Sciatic nerve (tissue), 2 donors: ENCODE data around the gene PIM3. TPM values are rescaled to one million over a fixed set of nuclear protein-coding genes. Genes with fewer than 3 reads are reported as not detected.
"Not testable (repeated sequence)": the region's sequence is repeated elsewhere in the genome, so short reads cannot be mapped to it uniquely, and the experiment has no call there.

Source experiments
- ATAC-seq: fragments of 200-7000 bp; cut with Tn5 transposase; one replicate; pipeline ENCODE4 v1.9.1; 2020; ENCODE audit warnings: mild to moderate bottlenecking, moderate library complexity
- DNase-seq: peaks from one replicate; pipeline ENCODE4 v3.0.0-alpha.2; 2020; ENCODE audit warnings: low spot score
- intact Hi-C: fragments of 100-400 bp; cut with DNase I; formaldehyde crosslinking; loops from one replicate; pipeline ENCODE4 v1.14.2; 2022
- total RNA-seq: library from RNA; stranded (reverse); fragmentation: NEBNext Ultra II Directional; extraction: Animal tissue kit (Norgen Biotek cat#: 25700); gene quantifications from one replicate; pipeline ENCODE4 v1.2.1, GENCODE V29; 2021
- donor health status: DM: no; HTN: no; CAD: no.
- donor health status: DM: no; HTN: no; CAD: no.

PIM3 gene
- total RNA-seq, 1 donor from 2014 or later: 62.2 TPM

DNA sequence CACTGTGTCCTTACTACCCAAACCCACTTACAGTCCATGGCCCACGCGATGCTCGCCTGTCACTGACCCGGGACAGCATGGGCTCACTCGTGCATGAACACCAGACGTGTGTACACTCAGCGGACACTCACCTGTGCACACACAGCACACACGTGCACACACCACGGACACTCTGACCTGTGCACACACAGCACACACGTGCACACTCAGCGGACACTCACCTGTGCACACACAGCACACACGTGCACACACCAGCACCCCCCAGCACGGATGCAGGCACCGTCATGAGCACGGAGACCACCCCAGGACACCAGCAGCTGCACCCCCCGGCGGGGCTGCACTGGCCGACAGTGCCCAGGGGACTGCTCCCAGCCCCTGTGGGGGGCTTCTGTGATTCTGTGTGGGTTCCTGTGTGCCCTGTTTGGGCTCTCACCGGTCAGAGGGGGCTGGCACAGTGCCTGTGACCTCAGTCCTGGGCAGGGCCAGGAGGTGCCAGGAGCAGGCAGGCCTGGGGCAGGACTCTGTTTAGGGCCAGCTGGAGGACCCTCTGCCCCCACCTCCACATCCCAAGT is 21.9 kb upstream of the PIM3 start:
- DNase-seq (no peak), ATAC-seq (no peak)
- intact Hi-C loops: no loop called here

DNA sequence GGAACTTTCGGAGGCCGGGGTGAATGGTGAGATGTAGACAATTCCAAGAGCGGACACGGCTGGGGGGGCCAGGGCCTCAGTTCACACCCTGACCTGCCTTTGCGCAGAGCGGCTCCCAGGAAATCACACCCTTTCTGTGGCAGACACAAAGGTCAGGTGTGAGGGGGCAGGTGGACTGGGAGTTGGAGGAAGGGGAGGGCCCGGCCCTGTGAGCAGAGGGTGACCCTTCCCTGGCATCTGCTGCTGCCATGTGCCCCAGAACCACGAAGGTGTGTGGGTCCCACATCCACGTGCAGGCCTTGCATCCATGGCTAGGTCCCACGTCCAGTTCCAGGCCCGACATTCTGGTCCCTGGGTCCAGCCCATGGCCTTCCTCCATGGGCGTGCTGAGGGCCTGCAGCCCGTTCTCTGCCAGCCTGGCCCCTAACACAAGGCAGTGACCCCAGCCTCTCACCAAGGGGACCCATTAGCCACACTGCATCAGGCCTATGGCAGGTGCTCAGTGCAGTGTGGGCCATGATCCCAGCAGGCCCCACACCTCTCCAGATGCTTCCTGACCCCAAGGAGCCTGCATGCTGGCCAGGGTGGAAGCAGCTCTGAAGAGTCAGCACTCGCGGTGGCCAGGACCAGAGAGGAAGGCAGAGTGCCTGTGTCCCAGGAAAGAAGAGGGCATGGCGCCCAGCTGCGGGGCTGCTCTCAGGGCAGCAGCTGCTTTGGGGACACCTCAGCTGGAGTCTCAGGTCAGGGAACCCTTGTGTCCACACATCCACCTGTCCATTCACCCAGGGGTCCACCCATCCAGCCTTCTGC is 18.9 kb upstream of the PIM3 start:
- intact Hi-C loops: no loop called here

DNA sequence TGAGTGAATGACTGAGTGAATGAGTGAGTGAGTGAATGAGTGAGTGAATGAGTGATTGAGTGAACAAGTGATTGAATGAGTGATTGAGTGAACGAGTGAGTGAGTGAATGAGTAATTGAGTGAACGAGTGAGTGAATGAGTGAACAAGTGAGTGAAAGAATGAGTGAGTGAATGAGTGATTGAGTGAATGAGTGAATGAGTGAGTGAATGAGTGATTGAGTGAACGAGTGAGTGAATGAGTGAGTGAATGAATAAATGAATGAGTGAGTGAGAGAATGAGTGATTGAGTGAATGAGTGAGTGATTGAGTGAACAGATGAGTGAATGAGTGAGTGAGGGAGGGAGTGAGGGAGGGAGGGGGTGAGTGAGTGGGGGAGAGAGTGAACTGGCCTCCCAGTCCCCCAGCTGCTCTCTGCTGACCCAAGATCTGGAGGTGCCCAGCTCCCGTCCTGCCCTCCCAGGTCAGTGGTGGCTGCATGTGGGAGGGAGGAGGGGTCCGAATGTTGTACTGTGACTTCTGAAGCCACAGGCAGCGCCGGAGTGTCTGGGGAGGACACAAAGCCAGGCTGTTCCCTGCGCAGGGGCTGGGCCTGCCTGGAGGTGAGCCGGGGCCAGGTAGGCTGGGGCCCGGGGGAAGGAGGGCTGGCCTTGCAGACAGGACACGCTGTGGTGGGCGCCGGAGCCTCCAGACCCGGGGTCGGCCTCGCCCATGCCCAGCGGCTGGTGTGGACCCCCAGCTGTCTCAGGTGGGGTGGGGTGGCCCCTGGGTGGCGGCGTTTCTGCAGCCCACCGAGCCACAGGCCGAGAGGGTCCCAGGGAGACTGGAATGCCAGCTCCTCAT is 17.8 kb upstream of the PIM3 start:
- intact Hi-C loops: no loop called here
- DNase-seq: no peak
- ATAC-seq: no peak

More for the DNA sequence above, 18.9 kb upstream of the PIM3 start:
- no peak for ATAC-seq
- DNase-seq: no peak

DNA sequence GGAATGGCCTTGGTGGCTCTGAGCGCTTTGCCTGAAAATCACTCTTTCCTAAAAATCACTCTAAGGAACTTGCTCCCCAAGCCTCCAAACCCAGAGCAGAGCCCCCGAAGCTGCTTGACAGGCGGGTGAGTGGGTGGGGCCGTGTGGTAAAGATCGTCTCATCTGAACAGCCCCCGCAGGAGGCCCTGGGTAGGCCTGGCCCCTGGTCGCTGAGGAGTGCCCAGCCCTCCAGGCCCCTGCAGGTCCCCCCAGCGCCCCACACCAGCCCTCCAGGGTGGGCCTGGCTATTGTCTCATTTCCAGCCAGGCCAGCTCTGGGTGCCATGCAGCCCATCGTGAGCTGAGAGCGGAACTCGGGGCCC is 17.2 kb upstream of the PIM3 start:
- intact Hi-C loops: no loop called here

DNA sequence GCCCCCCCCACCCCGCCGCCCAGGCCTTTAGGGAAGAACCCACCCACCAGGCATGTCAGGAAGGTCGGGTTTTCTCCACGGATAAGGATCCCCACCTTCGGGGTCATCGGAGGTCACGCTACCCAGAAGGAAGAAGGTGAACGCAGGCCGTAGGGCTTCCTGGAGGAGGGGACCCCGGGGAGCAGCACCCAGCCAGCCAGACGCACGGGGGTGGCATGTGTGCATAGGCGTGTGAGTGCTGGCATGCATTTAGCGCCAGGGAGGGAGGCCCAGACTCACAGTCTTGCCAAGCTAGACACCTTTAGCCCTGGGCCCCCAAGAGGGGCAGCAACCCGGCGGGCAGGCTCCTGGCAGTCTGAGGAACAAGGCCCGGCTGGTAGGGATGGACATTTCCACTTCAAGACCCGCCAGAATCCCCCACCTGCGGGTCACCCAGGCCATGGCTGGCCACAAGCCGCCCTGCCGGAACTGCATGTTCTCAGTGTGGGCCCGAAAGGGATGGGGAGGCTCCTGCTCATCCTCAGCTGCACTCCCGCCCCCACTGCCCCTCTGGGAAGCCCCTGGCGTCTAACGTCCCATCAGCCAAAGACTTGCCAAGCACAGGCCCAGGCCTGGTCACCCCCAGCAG is 16.7 kb upstream of the PIM3 start:
- no peak for ATAC-seq
- no peak for DNase-seq
- intact Hi-C loops: no loop called here

More for the DNA sequence above, 17.2 kb upstream of the PIM3 start:
- ATAC-seq (no peak), DNase-seq (no peak)

DNA sequence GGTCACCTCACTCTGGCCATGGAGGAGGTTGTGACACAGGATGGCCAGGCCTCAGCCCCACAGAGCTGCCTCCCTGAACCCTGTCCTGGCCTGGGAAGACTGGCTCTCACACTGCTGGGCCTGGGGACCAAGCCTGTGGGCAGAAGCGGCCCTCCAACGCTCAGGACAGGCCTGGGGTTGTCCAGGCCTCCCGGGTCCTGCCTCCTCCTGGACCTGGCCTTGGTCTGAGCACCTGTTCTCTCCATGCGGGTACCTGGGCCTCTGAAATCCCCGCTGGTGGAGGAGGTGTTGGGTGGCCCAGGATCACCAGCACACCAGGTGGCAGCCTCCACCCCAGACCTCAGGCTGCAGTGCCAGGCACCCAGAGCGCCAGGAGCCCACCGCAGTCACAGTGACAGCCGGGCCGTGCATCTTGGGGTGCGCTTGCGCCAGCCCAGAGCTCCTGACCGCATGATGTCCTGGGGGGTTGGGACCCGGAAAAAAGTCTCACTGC is 16.1 kb upstream of the PIM3 start:
- DNase-seq (no peak), ATAC-seq (no peak)
- intact Hi-C loops: no loop called here

DNA sequence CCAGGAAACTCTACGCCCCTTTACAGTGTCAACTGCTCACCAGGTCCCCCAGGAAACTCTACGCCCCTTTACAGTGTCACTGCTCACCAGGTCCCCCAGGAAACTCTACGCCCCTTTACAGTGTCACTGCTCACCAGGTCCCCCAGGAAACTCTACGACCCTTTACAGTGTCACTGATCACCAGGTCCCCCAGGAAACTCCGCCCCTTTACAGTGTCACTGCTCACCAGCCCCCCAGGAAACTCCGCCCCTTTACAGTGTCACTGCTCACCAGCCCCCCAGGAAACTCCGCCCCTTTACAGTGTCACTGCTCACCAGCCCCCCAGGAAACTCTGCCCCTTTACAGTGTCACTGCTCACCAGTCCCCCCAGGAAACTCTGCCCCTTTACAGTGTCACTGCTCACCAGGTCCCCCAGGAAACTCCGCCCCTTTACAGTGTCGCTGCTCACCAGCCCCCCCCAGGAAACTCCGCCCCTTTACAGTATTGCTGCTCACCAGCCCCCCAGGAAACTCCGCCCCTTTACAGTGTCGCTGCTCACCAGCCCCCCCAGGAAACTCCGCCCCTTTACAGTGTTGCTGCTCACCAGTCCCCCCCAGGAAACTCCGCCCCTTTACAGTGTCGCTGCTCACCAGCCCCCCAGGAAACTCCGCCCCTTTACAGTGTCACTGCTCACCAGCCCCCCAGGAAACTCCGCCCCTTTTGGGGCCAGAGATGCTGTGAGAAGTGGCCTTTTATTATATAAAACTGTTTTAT is 15.4 kb upstream of the PIM3 start:
- ATAC-seq, intact Hi-C loops: not testable (repeated sequence)

DNA sequence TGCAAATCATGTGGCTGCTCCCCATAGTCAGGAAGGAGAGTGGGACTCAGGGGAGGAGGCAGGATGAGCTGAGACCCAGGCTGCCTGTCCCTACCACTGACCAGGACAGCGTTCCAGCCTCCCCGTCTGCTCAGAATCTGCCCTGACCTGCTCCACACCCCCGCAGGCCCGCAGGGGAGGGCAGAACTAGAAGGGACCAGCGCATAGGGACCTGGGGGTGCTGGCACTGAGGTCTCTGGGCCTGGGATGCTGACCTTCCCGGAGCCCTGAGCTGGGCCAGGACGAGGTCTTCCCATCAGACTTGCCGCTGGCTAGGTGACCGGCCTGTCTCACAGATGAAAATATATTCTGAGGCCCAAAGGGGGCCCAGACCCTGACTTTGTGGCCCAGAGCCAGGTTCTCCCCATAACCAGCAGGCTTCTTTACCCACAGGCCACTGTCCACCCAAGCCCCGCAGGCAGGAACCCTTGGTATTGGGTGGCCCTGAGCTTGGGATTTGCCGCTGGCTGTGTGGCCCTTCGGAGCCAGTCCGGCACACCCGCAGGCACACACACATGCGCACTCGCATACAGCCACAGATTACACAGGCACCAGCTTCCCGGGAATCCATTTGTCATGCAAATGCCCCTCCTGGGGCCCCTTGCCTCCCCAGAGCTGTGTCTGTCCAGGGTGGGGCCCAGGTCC is 13.8 kb upstream of the PIM3 start:
- intact Hi-C loops: no loop called here
- ATAC-seq (no peak), DNase-seq (no peak)

More for the DNA sequence above, 15.4 kb upstream of the PIM3 start:
- not testable (repeated sequence) for DNase-seq

DNA sequence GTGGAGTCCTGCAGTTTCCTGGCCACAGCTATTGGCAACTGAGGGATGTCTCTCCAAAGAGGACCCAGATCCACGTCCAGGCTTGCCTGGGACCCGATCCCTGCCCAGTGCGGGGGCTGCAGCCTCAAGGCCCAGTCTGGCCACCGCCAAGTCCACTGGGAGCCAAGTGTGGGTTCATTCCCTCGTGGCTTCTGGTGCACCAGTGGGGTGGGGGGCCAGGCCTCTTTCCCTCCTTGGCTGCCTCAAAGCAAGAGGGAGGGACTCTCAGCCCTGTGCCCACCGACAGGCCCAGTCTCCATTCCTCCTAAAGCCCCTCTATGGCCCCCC is 13.3 kb upstream of the PIM3 start:
- no peak for DNase-seq
- ATAC-seq: no peak
- intact Hi-C loops: no loop called here

DNA sequence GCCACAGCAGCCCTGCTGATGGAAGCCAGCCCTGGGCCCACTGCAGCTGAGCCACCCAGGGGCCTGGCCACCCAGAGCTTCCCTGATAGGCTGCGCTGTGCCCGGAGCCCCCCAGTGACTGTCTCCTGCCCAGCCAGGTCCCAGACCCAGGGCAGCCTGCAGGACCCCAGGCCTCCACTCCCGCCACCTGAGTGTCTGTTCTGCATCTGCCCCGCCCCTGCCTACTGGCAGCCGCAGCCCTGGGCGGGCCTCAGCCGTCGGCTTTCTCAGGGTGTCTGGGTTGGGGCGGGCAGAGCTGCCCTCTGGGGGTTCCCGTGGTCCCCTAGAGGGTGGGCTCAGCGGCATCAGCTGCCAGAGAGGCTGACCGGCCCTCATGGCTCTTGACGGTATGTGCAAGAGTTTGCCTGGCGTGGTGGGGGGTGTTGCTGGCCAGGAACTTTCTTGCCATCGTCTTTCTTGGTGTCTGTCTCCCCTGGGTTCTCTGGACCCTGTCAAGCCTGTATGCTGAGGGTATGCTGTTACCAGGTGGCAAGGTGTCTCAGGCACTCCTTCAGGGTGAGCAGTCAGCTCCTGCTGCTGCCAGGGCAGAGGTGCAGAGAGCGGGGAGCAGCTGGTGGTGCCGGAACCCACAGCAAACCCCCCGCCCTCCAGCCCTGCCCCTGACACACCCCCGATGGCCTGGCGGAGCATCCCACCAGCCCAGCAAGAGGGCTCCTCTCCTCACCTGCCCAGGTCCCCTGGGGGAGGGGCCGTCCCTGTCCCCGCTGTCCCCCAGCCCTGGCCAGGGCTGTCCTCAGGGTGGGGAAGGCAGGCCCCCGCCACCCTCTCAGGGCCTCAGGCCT is 12.2 kb upstream of the PIM3 start:
- ATAC-seq (no peak), DNase-seq (no peak)
- intact Hi-C loops: no loop called here

DNA sequence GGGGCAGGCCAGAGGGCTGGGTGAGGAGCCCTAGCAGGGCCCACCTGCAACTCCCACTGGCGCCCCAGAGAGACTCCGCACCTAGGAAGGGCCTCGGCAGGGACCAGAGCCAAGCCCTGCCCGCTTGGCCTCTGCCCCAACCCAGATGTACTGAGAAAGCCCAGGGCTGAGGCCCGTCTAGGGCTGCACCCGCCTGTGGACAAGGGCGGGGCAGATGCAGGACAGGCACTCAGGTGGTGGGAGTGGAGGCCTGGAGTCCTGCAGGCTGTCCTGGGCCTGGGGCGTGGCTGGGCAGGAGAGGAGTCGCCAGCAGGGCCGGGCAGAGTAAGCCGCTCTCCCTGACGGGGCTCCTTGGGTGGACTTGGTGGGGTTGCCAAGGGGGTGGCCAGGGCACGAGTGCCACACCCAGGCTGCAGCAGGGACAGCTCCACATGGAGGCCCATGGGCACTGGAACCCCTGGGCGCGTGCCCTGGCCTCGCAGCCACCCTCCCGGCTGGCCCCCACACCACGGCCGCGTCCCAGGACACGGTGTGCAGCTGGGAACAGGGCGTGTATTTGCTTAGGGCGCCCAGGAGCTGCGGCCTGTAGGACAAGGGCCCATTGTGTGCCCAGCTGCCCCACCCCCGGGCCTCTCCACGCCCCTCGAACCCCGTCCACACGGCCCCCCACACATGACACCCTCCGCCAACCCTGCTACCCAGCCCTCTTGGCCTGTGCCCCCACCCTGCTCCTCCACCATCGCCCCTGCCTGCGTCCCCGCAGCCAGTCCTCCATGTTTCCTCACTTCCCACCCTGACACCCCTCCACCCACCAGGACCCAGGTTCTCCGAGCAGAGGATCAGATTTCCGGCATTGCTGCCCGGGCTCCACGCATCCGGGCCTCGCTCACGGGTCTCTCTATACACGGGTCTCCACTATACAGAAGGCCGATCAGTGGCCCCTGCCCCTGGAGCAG is 11.3 kb upstream of the PIM3 start:
- DNase-seq (no peak), ATAC-seq (peak; percentile 51)
- intact Hi-C loops: no loop called here

DNA sequence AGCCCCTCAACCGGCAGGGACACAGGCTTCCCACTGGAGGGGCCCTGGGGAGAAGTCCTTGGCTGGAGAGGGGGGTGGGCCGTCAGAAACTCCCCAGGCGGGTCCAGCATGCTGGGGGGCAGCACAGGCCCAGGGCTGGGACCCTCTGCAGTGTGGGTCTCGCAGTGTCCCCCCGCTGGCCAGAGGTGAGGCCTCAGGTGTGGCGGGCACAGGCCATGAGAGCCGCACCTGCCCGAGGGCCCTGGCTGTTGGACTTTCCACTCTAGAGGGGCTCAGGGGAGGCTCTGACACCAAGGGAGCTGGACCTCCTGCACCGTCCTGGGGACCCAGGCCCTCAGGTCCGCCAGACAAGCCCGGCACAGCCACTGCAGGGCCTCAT is 10.7 kb upstream of the PIM3 start:
- intact Hi-C loops: no loop called here
- ATAC-seq: no peak
- DNase-seq: no peak

DNA sequence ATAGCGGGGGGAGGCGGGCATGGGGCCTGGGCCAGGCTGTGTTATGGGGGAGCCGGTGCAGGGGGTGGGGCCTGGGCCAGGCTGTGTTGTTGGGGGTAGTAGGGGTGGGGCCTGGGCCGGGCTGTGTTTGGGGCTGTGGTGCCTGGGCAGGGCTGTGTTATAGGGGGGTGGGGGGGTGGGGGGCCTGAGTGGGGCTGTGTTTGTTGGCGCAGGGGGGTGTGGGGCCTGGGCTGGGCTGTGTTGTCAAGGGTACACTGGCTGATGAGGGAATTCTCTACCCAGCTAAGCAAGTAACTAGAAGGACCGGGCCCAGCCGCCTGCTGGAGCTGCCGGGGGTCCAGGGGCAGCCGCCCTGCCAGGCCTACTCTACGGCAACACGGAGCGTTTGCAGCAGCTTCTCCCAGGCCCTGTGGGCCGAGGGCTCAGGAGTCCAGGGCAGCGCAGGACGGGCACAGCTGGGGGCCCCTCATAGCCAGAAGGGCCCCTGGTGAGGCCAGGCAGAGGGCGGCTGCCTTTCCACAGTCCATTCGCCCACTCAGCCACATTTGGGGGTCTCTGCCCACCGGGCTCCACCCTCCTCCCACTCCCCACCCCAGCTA is 10.1 kb upstream of the PIM3 start:
- ATAC-seq (no peak), DNase-seq (no peak)
- intact Hi-C loops: no loop called here

DNA sequence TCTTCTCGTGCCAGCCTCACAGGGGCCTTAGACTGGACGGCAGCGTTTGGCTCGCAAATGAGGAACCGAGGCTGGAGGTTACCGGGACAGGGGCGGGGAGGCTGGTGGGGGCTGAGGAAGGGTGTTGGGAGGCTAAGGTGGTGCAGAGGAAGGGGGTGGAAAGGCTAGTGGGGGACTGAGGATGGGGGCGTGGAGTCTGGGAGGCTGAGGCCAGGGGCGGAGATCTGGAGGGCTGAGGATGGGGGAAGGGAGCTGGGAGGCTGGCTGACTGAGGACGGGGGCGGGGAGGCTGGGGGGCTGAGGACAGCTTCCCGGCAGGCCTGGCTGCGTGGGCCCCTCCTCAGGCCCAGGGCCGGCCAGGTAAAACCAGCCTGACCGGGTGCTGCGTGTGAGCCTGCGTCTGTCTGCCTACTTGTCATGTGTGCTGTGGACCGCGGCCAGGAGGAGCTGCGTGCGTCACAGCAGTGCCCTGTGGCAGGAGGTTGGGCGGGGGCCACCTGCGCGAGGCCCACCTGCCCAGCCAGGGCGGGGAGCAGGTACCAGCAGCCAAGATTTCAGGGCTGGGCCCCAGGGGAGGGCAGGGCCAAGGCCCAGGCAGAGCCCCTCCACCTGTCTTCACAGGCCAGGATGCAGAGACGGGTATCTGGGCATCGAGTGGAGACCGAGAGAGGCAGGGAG is 9.4 kb upstream of the PIM3 start:
- intact Hi-C loops: no loop called here
- DNase-seq (no peak), ATAC-seq (no peak)

DNA sequence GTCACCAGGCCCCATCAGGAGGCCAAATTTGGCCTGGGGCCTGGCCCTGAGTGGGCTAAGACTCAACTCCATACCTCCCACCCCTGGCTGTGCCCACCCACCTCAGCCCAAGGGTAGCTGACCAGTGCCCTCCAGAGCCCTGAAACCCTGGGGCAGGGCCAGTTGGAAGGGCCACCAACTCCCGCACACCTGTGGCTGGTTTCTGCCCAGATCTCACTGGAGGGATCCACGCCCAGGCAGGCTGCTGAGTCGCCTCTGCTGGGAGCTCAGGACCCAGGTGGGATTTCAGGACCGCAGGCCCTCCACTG is 8.9 kb upstream of the PIM3 start:
- ATAC-seq: no peak
- intact Hi-C loops: no loop called here

More for the DNA sequence above, 8.9 kb upstream of the PIM3 start:
- no peak for DNase-seq
